ENCODE data around the gene NOTUM. TPM values are rescaled to one million over a fixed set of nuclear protein-coding genes. Genes with fewer than 3 reads are reported as not detected.

Gene NOTUM
- polyA plus RNA-seq, 3 donors, result not detected

- H3K4me2 ChIP-seq (replicated peaks; ENCODE audit: extremely low read depth, low read length, poor library complexity, severe bottlenecking), result no peak overlapping the region
- H3K4me3 Mint-ChIP-seq, result no peak overlapping the region
- WGBS (ENCODE audit: insufficient coverage), result 90% methylated on average over 26 of the region's 31 CpGs
- H3K9me3 ChIP-seq (replicated peaks in 1 of 2; ENCODE audit: control insufficient read depth in 1 of 2, insufficient read depth in 1 of 2, low read length in 2 of 2), result no peaks in the 10 kb centered on the region
- peaks cover 0 to 1% (median 0%) of the 10 kb centered on the region in 3 donors for H3K27me3 Mint-ChIP-seq (ENCODE audit: low read depth in 3 of 3)
- no peaks in the 10 kb centered on the region for H3K27me3 ChIP-seq (ENCODE audit: control insufficient read depth in 2 of 2, insufficient read depth in 2 of 2, low read length in 2 of 2)
- H3K79me2 ChIP-seq (ENCODE audit: insufficient read depth, low read length), result no peaks in the 10 kb centered on the region
- H3K27ac ChIP-seq (ENCODE audit: low read depth in 1 of 2, low read length in 2 of 2), result no peak overlapping the region
- H3K4me3 ChIP-seq (replicated peaks in 1 of 3; ENCODE audit: low read depth in 2 of 3, low read length in 3 of 3), result no peak overlapping the region
- peaks cover 38 to 59% of the 10 kb centered on the region in 2 donors for H3K36me3 Mint-ChIP-seq
- DNase-seq, result no peak
- no peak overlapping the region for H3K27ac Mint-ChIP-seq
- TF ChIP-seq CTCF (IDR thresholded peaks at IDR 0.05), result no peak
- H3K4me1 ChIP-seq (ENCODE audit: control insufficient read depth in 1 of 2, insufficient read depth in 2 of 2, low read length in 2 of 2), result no peaks in the 10 kb centered on the region
- no peak overlapping the region for H3K9ac ChIP-seq (ENCODE audit: insufficient read depth, low read length, poor library complexity, severe bottlenecking)
- H3K9me3 Mint-ChIP-seq, result peaks cover 0 to 2% (median 0%) of the 10 kb centered on the region in 7 donors
- intact Hi-C loops (cut with micrococcal nuclease), result no loop called here
- H3K36me3 ChIP-seq (replicated peaks in 1 of 2; ENCODE audit: control insufficient read depth in 1 of 2, insufficient read depth in 2 of 2, low read length in 2 of 2), result peaks cover 29 to 42% of the 10 kb centered on the region in 2 donors
- no peaks in the 10 kb centered on the region for H3K4me1 Mint-ChIP-seq
- peaks cover 14% of the 10 kb centered on the region for H4K20me1 ChIP-seq (ENCODE audit: insufficient read depth, low read length)
- H2AFZ ChIP-seq (ENCODE audit: insufficient read depth, low read depth, low read length, poor library complexity, severe bottlenecking), result no peak overlapping the region
Measured at GRCh38 chr17:81991684-81992305, 30.8 kb upstream of the NOTUM start.

- Histone ChIP-seq H3K4me3 (replicated peaks in 1 of 3; ENCODE audit: low read depth in 2 of 3, low read length in 3 of 3) (no peak overlapping the region), H3K79me2 (ENCODE audit: insufficient read depth, low read length) (no peaks in the 10 kb centered on the region), H3K4me1 (ENCODE audit: control insufficient read depth in 1 of 2, insufficient read depth in 2 of 2, low read length in 2 of 2) (no peaks in the 10 kb centered on the region), H3K27me3 (ENCODE audit: control insufficient read depth in 2 of 2, insufficient read depth in 2 of 2, low read length in 2 of 2) (no peaks in the 10 kb centered on the region), H3K4me2 (replicated peaks; ENCODE audit: extremely low read depth, low read length, poor library complexity, severe bottlenecking) (no peak overlapping the region), H2AFZ (ENCODE audit: insufficient read depth, low read depth, low read length, poor library complexity, severe bottlenecking) (no peak overlapping the region), H4K20me1 (ENCODE audit: insufficient read depth, low read length) (peaks cover 14% of the 10 kb centered on the region), H3K9ac (ENCODE audit: insufficient read depth, low read length, poor library complexity, severe bottlenecking) (no peak overlapping the region), H3K9me3 (replicated peaks in 1 of 2; ENCODE audit: control insufficient read depth in 1 of 2, insufficient read depth in 1 of 2, low read length in 2 of 2) (no peaks in the 10 kb centered on the region), H3K27ac (ENCODE audit: low read depth in 1 of 2, low read length in 2 of 2) (no peak overlapping the region), H3K36me3 (replicated peaks in 1 of 2; ENCODE audit: control insufficient read depth in 1 of 2, insufficient read depth in 2 of 2, low read length in 2 of 2) (peaks cover 31 to 41% of the 10 kb centered on the region in 2 donors)
- Mint-ChIP-seq H3K4me1 (no peaks in the 10 kb centered on the region), H3K27ac (peak overlapping the region in 1 of 7 donors; percentile 56), H3K4me3 (no peak overlapping the region), H3K36me3 (peaks cover 40 to 58% of the 10 kb centered on the region in 2 donors), H3K27me3 (ENCODE audit: low read depth in 3 of 3) (peaks cover 0 to 1% (median 0%) of the 10 kb centered on the region in 3 donors), H3K9me3 (no peaks in the 10 kb centered on the region)
- intact Hi-C loops (cut with micrococcal nuclease), result no loop called here
- 96% methylated on average over 22 of the region's 25 CpGs for WGBS (ENCODE audit: insufficient coverage)
- no peak for TF ChIP-seq CTCF (IDR thresholded peaks at IDR 0.05)
- DNase-seq, result no peak
Measured at GRCh38 chr17:81990836-81991683, 30.1 kb upstream of the NOTUM start.

Data from CD14-positive monocyte (primary cell).